HEK293T (cell line): ENCODE measurements around the gene HMGXB4.

Source experiments
- ARNT ChIP-seq: fragments of 450-650 bp; IDR thresholded peaks from 2 replicates; pipeline ENCODE4 v1.6.1; 2017; ENCODE audit warnings: mild to moderate bottlenecking
- BHLHE40 ChIP-seq: fragments of 450-650 bp; IDR thresholded peaks from 2 replicates; pipeline ENCODE4 v1.6.1; 2016; ENCODE audit warnings: mild to moderate bottlenecking, moderate library complexity, borderline replicate concordance
- FOXA1 ChIP-seq: fragments of 450-650 bp; IDR thresholded peaks from 2 replicates; pipeline ENCODE4 v1.6.1; 2016; ENCODE audit warnings: mild to moderate bottlenecking
- FOXK2 ChIP-seq: fragments of 450-650 bp; IDR thresholded peaks from 2 replicates; pipeline ENCODE4 v1.6.1; 2016; ENCODE audit warnings: mild to moderate bottlenecking
- FOXM1 ChIP-seq: fragments of 450-650 bp; IDR thresholded peaks from 2 replicates; pipeline ENCODE4 v1.6.1; 2017; ENCODE audit warnings: mild to moderate bottlenecking, borderline replicate concordance
- HDGF ChIP-seq: fragments of 450-650 bp; IDR thresholded peaks from 2 replicates; pipeline ENCODE4 v1.6.1; 2017; ENCODE audit warnings: antibody characterized with exemption, borderline replicate concordance
- NFRKB ChIP-seq: fragments of 450-650 bp; IDR thresholded peaks from 2 replicates; pipeline ENCODE4 v1.6.1; 2016; ENCODE audit warnings: mild to moderate bottlenecking, moderate library complexity
- PKNOX1 ChIP-seq: fragments of 450-650 bp; IDR thresholded peaks from 2 replicates; pipeline ENCODE4 v1.6.1; 2016
- SP1 ChIP-seq: fragments of 450-650 bp; IDR thresholded peaks from 2 replicates; pipeline ENCODE4 v1.6.1; 2017
- ZNF384 ChIP-seq: fragments of 450-650 bp; IDR thresholded peaks from 2 replicates; pipeline ENCODE4 v1.6.1; 2016

- TF ChIP-seq PKNOX1 = no peak
- no peak for TF ChIP-seq ARNT
- TF ChIP-seq FOXA1 = no peak
- TF ChIP-seq FOXM1 = no peak
- no peak for TF ChIP-seq FOXK2
- no peak for TF ChIP-seq SP1
- no peak for TF ChIP-seq BHLHE40
- TF ChIP-seq ZNF384 = no peak
- TF ChIP-seq NFRKB = no peak
- no peak for TF ChIP-seq HDGF
Observed at GRCh38 chr22:35215993-35216392, 41.3 kb upstream of the HMGXB4 start.
